Naive thymus-derived CD4-positive, alpha-beta T cell (primary cell): ENCODE data around the gene KRAS. TPM values are rescaled to one million over a fixed set of nuclear protein-coding genes. Genes with fewer than 3 reads are reported as not detected.
A peak's percentile ranks its signal among the peaks of the same experiment; 100 is the strongest.

Source experiments
- ATAC-seq: fragments of 150-1000 bp; cut with Tn5 transposase; 2 replicates; pipeline ENCODE4 v1.10.0; 2021; ENCODE audit warnings: mild to moderate bottlenecking, moderate library complexity
- CTCF ChIA-PET: fragments of 350-600 bp; sonication (Branson Sonifier 250); formaldehyde crosslinking; loops from one replicate; lab custom pipeline; 2021; ENCODE audit warnings: antibody characterized with exemption; lab: Charles Lee
- POLR2A ChIA-PET: fragments of 350-600 bp; sonication (Branson Sonifier 250); formaldehyde crosslinking; loops from one replicate; lab custom pipeline; 2021; ENCODE audit warnings: antibody characterized with exemption, inconsistent platforms; lab: Charles Lee
- DNase-seq, 9 donors: peaks; one replicate each; pipeline versions ENCODE4 v3.0.0 to v3.0.0-alpha.2; 2020 to 2022; ENCODE audit warnings: mixed read lengths in 1 of 9
- H3K27ac ChIP-seq: one replicate; pipeline ENCODE4 v1.7.0; 2013; ENCODE audit warnings: mild to moderate bottlenecking, low read depth, low read length, moderate library complexity
- H3K27me3 ChIP-seq, 2 donors: one replicate each; pipeline ENCODE4 v1.7.0; 2013; ENCODE audit warnings: low read length in 2 of 2, mild to moderate bottlenecking in 2 of 2, moderate library complexity in 2 of 2; ENCODE audit not compliant: control insufficient read depth in 2 of 2, insufficient read depth in 2 of 2
- H3K36me3 ChIP-seq, 3 experiments: 1 replicate in 2 of 3; 2 replicates in 1 of 3; pipeline ENCODE4 v1.7.0; 2013; ENCODE audit warnings: low read length in 3 of 3, mild to moderate bottlenecking in 3 of 3, moderate library complexity in 1 of 3; ENCODE audit not compliant: insufficient read depth in 3 of 3, control insufficient read depth in 2 of 3
- H3K4me1 ChIP-seq, 2 donors: one replicate each; pipeline ENCODE4 v1.7.0; 2013; ENCODE audit warnings: low read length in 2 of 2, mild to moderate bottlenecking in 2 of 2, moderate library complexity in 1 of 2; ENCODE audit not compliant: control insufficient read depth in 2 of 2, insufficient read depth in 2 of 2
- H3K4me3 ChIP-seq: 2 replicates; pipeline ENCODE4 v1.7.0; 2013; ENCODE audit warnings: mild to moderate bottlenecking, low read length
- H3K9me3 ChIP-seq, 3 experiments: 1 replicate in 2 of 3; 2 replicates in 1 of 3; pipeline ENCODE4 v1.7.0; 2013; ENCODE audit warnings: low read length in 3 of 3; ENCODE audit not compliant: control insufficient read depth in 2 of 3
- H3K27ac Mint-ChIP-seq, 9 donors: one replicate each; pipeline ENCODE4 v1.8.0; 2020 to 2022; ENCODE audit warnings: mixed read lengths in 9 of 9, mild to moderate bottlenecking in 8 of 9, moderate library complexity in 5 of 9, inconsistent platforms in 2 of 9
- H3K27me3 Mint-ChIP-seq, 5 donors: one replicate each; pipeline ENCODE4 v1.8.0; 2021 to 2022; ENCODE audit warnings: mixed read lengths in 5 of 5, mild to moderate bottlenecking in 1 of 5
- H3K36me3 Mint-ChIP-seq, 5 donors: one replicate each; pipeline ENCODE4 v1.8.0; 2020 to 2022; ENCODE audit warnings: mixed read lengths in 5 of 5, mild to moderate bottlenecking in 3 of 5, inconsistent platforms in 1 of 5
- H3K4me1 Mint-ChIP-seq, 7 donors: one replicate each; pipeline ENCODE4 v1.8.0; 2020 to 2022; ENCODE audit warnings: mixed read lengths in 7 of 7, mild to moderate bottlenecking in 3 of 7, inconsistent platforms in 1 of 7
- H3K4me3 Mint-ChIP-seq, 10 donors: one replicate each; pipeline ENCODE4 v1.8.0; 2020 to 2022; ENCODE audit warnings: mild to moderate bottlenecking in 10 of 10, mixed read lengths in 10 of 10, moderate library complexity in 6 of 10, inconsistent platforms in 2 of 10
- H3K9me3 Mint-ChIP-seq, 11 donors: one replicate each; pipeline ENCODE4 v1.8.0; 2020 to 2022; ENCODE audit warnings: mixed read lengths in 11 of 11, mild to moderate bottlenecking in 4 of 11, inconsistent platforms in 1 of 11, moderate library complexity in 1 of 11
- intact Hi-C, 2 donors: fragments of 100-400 bp; cut with micrococcal nuclease; formaldehyde crosslinking; loops; one replicate each; pipeline ENCODE4 v1.15.1; 2023
- polyA plus RNA-seq, 2 donors: library from polyadenylated mRNA; unstranded; fragments of 300-500 nt; fragmentation: Illumina TruSeq; gene quantifications; one replicate each; pipeline ENCODE4 v1.2.3, GENCODE V29; 2021
- total RNA-seq, 6 experiments: library from RNA in 5 of 6; stranded (reverse) in 5 of 6; gene quantifications; 1 replicate in 5 of 6; 2 replicates in 1 of 6; pipeline ENCODE4 v1.2.3 and lab custom pipeline; 2021 to 2026

KRAS gene
- total and polyA plus RNA-seq, 7 experiments from 2014 or later, result 31.5 to 66.0 (median 35.7) TPM

DNA sequence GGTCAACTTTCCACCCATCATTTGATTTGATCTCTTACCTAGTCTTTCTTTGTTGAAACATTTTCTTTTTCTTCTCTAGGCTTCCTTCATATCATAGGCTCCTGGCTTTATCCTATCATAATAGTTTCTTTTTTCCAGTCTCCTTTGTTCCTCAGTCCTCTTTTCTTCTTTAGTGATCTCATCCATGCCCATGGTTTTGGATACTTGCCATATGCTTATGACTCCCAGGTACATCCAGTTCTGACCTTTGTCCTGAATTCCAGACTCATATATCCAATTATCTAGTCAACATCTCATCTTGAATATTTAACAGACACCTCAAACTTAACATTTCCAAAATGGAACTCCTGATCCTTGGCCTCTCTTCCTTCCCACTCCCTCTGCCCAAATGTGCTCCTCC, 36.1 kb upstream of the KRAS start:
- no peaks in the 10 kb centered on the region for H3K9me3 ChIP-seq
- no peak overlapping the region for H3K27ac ChIP-seq
- H3K27me3 Mint-ChIP-seq, result peaks cover 0 to 3% (median 0%) of the 10 kb centered on the region in 5 donors
- DNase-seq, result no peak
- peak overlapping the region in 1 of 9 donors; percentile 1 for H3K27ac Mint-ChIP-seq
- intact Hi-C loops, result no loop called here
- no peaks in the 10 kb centered on the region for H3K27me3 ChIP-seq
- no peaks in the 10 kb centered on the region for H3K36me3 ChIP-seq
- ChIA-PET CTCF (no interaction called here), POLR2A (no interaction called here)
- no peaks in the 10 kb centered on the region for H3K36me3 Mint-ChIP-seq
- ATAC-seq, result no peak
- H3K4me3 Mint-ChIP-seq, result no peak overlapping the region
- H3K4me1 ChIP-seq, result peaks cover 6 to 23% of the 10 kb centered on the region in 2 donors
- H3K4me3 ChIP-seq, result no peak overlapping the region
- peaks cover 0 to 35% (median 27%) of the 10 kb centered on the region in 7 donors for H3K4me1 Mint-ChIP-seq
- peaks cover 0 to 18% (median 5%) of the 10 kb centered on the region in 11 donors for H3K9me3 Mint-ChIP-seq

DNA sequence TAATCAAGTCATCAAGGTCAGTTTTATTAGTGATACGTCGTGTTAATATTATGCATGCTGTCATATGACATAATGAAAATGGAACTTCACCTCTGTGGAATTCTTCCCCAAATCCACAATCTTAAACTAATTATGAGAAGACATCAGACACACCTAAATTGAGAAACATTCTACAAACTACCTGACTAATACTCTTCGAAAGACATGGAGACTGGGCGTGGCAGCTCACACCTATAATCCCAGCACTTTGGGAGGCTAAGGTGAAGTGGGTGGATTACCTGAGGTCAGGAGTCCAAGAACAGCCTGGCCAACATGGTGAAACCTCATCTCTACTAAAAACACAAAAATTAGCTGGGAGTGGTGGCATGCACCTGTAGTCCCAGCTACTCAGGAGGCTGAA, 33.3 kb upstream of the KRAS start:
- ATAC-seq, result no peak
- H3K4me3 ChIP-seq, result no peak overlapping the region
- CTCF ChIA-PET, result no interaction called here
- peaks cover 0 to 3% (median 0%) of the 10 kb centered on the region in 5 donors for H3K27me3 Mint-ChIP-seq
- DNase-seq, result no peak
- no peaks in the 10 kb centered on the region for H3K36me3 ChIP-seq
- peaks cover 0 to 3% (median 0%) of the 10 kb centered on the region in 11 donors for H3K9me3 Mint-ChIP-seq
- intact Hi-C loops, result no loop called here
- no peaks in the 10 kb centered on the region for H3K9me3 ChIP-seq
- no peaks in the 10 kb centered on the region for H3K27me3 ChIP-seq
- peaks cover 12 to 61% (median 53%) of the 10 kb centered on the region in 7 donors for H3K4me1 Mint-ChIP-seq
- peaks cover 22 to 45% of the 10 kb centered on the region in 2 donors for H3K4me1 ChIP-seq
- no peak overlapping the region for H3K27ac ChIP-seq
- peak overlapping the region in 6 of 9 donors; percentile 73 to 92 (median 82) for H3K27ac Mint-ChIP-seq
- peak overlapping the region in 2 of 10 donors; percentile 21 to 67 for H3K4me3 Mint-ChIP-seq
- POLR2A ChIA-PET, result interaction anchor here (0.8 to 2.6 kb wide), 4 partner anchors 8 to 94 kb away, joined by 3 to 8 read pairs (median 4); no protein-coding TSS in a partner anchor
- H3K36me3 Mint-ChIP-seq, result peaks cover 0 to 2% (median 0%) of the 10 kb centered on the region in 5 donors

DNA sequence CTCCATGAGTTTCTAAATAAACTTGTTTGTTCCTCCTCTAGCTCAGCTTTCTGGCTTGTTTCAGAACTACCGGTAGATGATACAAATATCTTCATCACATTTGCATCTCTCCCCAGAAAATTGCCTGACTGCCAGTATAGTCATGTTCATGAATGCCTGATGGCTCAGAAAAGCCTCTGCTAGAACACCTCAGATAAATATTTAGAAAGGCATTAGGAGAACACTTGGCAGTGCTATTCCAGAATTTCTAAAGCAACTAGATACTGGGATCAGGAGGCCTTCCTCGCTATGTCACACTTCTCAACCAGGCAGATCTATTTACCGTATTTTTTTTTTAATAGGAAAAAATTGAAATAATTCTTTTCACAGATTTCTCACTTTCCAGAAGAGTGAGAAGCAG, 32.3 kb upstream of the KRAS start:
- Histone ChIP-seq H3K9me3 (no peaks in the 10 kb centered on the region), H3K27me3 (no peaks in the 10 kb centered on the region), H3K4me1 (peaks cover 22 to 48% of the 10 kb centered on the region in 2 donors), H3K4me3 (no peak overlapping the region), H3K36me3 (no peaks in the 10 kb centered on the region), H3K27ac (peak overlapping the region; percentile 41)
- no peak for ATAC-seq
- Mint-ChIP-seq H3K4me1 (peaks cover 12 to 66% (median 57%) of the 10 kb centered on the region in 7 donors), H3K9me3 (peaks cover 0 to 3% (median 0%) of the 10 kb centered on the region in 11 donors), H3K27ac (peak overlapping the region in 7 of 9 donors; percentile 73 to 92 (median 81)), H3K4me3 (peak overlapping the region in 7 of 10 donors; percentile 19 to 70 (median 53)), H3K36me3 (peaks cover 0 to 2% (median 0%) of the 10 kb centered on the region in 5 donors), H3K27me3 (peaks cover 0 to 3% (median 0%) of the 10 kb centered on the region in 5 donors)
- DNase-seq, result no peak
- intact Hi-C loops, result no loop called here
- ChIA-PET POLR2A (interaction anchor here (0.6 to 3.9 kb wide), 4 partner anchors 8 to 95 kb away, joined by 4 to 13 read pairs (median 7); partner anchors contain the start of gene KRAS), CTCF (interaction anchor here (1.4 kb wide), 1 partner anchor 50 kb away, joined by 3 read pairs; no protein-coding TSS in a partner anchor)

DNA sequence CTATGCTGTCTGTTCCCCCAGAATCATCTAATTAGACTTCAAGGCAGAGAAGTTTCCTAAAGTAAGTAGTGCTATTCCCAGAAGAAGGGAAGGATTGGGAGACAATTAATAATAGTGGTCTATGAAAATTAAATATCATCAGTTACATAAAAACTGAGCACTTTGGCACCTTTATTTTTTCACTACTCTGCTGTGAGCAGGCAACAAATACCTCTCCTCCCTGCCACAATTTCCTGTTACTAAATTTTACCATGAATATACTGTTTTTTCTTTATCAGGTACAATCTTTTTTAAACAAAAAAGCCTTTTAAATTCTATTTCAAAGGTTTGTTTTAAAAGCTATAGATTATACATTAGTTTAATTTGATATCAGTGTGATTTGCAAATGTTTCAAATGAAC, 29.4 kb upstream of the KRAS start:
- H3K36me3 Mint-ChIP-seq, result peaks cover 0 to 2% (median 0%) of the 10 kb centered on the region in 5 donors
- peaks cover 22 to 48% of the 10 kb centered on the region in 2 donors for H3K4me1 ChIP-seq
- peak; percentile 42 for ATAC-seq
- intact Hi-C loops, result loop anchor here in 1 of 2 donors (1.0 to 2.0 kb wide), 4 partner anchors 15 to 107 kb away; partner anchors contain the start of gene KRAS
- no peaks in the 10 kb centered on the region for H3K9me3 ChIP-seq
- H3K9me3 Mint-ChIP-seq, result peaks cover 0 to 13% (median 0%) of the 10 kb centered on the region in 11 donors
- H3K36me3 ChIP-seq, result no peaks in the 10 kb centered on the region
- H3K4me3 ChIP-seq, result peak overlapping the region; percentile 6
- H3K27me3 ChIP-seq, result no peaks in the 10 kb centered on the region
- no peaks in the 10 kb centered on the region for H3K27me3 Mint-ChIP-seq
- H3K27ac Mint-ChIP-seq, result peak overlapping the region in 8 of 9 donors; percentile 63 to 92 (median 85)
- POLR2A ChIA-PET, result interaction anchor here (0.6 to 3.9 kb wide), 3 partner anchors 12 to 39 kb away, joined by 5 to 13 read pairs (median 5); partner anchors contain the start of gene KRAS
- peak overlapping the region; percentile 42 for H3K27ac ChIP-seq
- H3K4me1 Mint-ChIP-seq, result peaks cover 12 to 72% (median 57%) of the 10 kb centered on the region in 7 donors
- peak overlapping the region; percentile 3 to 79 (median 68) for H3K4me3 Mint-ChIP-seq
- CTCF ChIA-PET, result no interaction called here
- peak in 5 of 9 donors; percentile 12 to 36 (median 30) for DNase-seq

DNA sequence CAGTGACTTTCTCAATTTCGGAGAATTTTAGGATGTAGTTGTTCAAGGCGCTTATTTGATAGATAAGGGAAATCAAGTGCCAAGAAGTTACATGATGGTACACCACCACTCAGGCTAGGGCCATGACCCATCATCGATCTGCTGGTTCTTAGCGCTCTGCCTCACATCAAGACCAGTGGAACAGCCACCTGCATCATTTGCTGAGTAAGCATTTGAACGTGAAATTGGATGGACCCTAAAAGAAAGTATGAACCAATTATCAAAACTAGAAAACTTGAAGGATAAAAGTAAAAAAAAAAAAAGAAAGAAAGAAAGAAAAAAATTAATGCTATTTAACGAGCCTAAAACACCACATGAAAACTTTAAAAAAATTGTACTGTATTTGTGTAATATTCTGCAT, 27.5 kb upstream of the KRAS start:
- DNase-seq, result no peak
- intact Hi-C loops, result no loop called here

DNA sequence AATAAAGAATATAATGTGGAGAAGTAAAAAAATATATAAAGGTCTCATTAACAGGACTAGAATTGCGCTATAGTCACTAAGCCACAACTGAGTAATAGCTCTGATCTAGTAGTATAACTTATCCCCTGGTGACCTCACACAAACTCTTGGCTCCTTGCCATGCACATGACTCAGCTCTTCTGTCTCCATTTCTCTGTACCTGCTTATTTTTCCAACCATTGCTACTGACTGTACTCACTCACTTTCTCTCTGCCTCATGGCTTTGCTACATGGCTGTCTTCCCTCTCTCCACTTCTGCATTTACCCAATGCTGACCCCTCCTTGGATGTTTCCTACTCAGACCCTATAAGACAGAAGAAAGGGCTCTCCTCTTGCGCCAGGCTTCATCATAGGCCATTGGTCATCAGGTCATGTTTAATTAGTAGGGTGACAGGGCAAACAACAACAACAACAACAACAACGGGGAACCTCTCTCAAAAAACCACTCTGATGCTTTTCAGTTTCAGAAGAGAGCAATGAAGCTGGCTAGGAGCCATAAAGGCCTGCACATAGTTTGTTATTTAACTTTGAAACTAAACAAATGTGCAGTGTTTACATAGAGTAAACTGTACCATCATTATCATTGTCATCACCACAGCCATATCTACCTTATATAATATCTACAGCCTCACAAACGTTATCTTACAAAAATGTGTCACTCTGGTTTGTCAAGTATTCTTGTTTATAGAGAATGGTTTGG, 25.6 kb upstream of the KRAS start:
- Mint-ChIP-seq H3K4me1 (peaks cover 12 to 41% (median 28%) of the 10 kb centered on the region in 7 donors), H3K27ac (peak overlapping the region in 3 of 9 donors; percentile 26 to 57 (median 38)), H3K4me3 (no peak overlapping the region), H3K36me3 (peaks cover 0 to 2% (median 0%) of the 10 kb centered on the region in 5 donors), H3K27me3 (no peaks in the 10 kb centered on the region), H3K9me3 (peaks cover 0 to 13% (median 0%) of the 10 kb centered on the region in 11 donors)
- no peaks in the 10 kb centered on the region for H3K27me3 ChIP-seq
- peak in 1 of 9 donors; percentile 33 for DNase-seq
- H3K36me3 ChIP-seq, result no peaks in the 10 kb centered on the region
- CTCF ChIA-PET, result no interaction called here
- no peaks in the 10 kb centered on the region for H3K9me3 ChIP-seq
- peaks cover 16 to 21% of the 10 kb centered on the region in 2 donors for H3K4me1 ChIP-seq
- ATAC-seq, result no peak
- H3K27ac ChIP-seq, result no peak overlapping the region
- intact Hi-C loops, result no loop called here
- no peak overlapping the region for H3K4me3 ChIP-seq
- POLR2A ChIA-PET, result interaction anchor here (0.9 to 1.4 kb wide), 4 partner anchors 14 to 48 kb away, joined by 3 to 5 read pairs (median 4); no protein-coding TSS in a partner anchor

More for the DNA sequence above, 27.5 kb upstream of the KRAS start:
- no peak overlapping the region for H3K4me3 ChIP-seq
- no peaks in the 10 kb centered on the region for H3K9me3 ChIP-seq
- ChIA-PET POLR2A (interaction anchor here (1.2 to 1.4 kb wide), 2 partner anchors 28 to 46 kb away, joined by 5 to 6 read pairs; partner anchors contain the start of gene KRAS), CTCF (no interaction called here)
- peaks cover 12 to 59% (median 44%) of the 10 kb centered on the region in 7 donors for H3K4me1 Mint-ChIP-seq
- no peak for ATAC-seq
- peaks cover 21 to 38% of the 10 kb centered on the region in 2 donors for H3K4me1 ChIP-seq
- H3K4me3 Mint-ChIP-seq, result no peak overlapping the region
- H3K27ac ChIP-seq, result no peak overlapping the region
- H3K27ac Mint-ChIP-seq, result peak overlapping the region in 2 of 9 donors; percentile 25 to 68
- H3K36me3 Mint-ChIP-seq, result peaks cover 0 to 2% (median 0%) of the 10 kb centered on the region in 5 donors
- no peaks in the 10 kb centered on the region for H3K27me3 Mint-ChIP-seq
- H3K36me3 ChIP-seq, result no peaks in the 10 kb centered on the region
- peaks cover 0 to 13% (median 0%) of the 10 kb centered on the region in 11 donors for H3K9me3 Mint-ChIP-seq
- H3K27me3 ChIP-seq, result no peaks in the 10 kb centered on the region
